ENCODE measurements around the gene SETD1A.
A peak's percentile ranks its signal among the peaks of the same experiment; 100 is the strongest.

The SETD1A gene

DNA sequence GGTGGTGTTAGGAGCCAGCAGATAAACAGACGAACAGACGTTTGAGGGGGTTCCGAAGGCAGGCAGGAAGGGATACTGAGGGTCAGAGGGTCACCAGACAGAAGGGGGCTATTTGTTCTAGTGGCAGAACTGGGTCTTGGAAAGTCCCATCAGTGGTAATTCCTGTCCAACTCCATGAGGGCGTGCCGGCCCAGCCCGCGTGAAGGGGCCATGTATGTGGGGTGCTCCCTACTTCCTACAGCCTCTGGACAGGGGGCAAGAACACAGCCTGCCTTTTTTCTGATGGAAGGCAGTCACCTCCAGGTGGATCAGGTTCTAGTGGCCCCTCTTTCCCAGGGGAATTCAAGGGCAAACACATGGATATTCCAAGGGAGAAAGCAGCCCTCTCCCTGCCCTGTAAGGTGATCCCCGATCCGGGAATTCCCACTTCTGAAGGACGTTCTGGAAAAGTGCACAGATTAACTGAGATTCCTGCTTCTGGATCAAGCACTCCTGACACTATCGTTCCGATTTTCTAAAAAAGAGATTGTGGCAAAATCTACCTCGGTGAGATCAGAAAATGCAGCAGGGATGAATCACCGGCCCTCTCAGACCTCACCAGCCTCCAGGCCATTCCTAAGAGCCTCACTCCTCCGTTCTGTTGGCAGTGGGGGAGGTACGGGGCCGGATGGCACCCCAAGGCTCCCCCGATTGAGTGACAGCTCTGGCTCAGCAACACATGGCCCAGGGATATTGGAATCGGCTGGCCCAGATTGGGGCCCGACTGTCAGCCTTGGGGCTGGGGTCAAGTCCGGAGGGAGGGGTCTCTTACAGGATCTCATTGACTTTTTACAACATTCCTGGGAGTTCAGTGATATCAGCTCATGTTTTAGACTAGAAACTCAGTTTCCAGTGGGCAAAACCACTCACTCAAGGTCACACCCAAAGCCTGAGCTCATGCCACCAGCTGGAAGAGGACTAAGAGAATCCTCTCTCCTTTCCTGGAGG, 40.5 kb downstream of the SETD1A start:
- Histone ChIP-seq H3K36me3 (ENCODE audit: insufficient read depth, insufficient read length, low read length) (no peaks in the 10 kb centered on the region), H3K27me3 (ENCODE audit: insufficient read depth, insufficient read length) (no peaks in the 10 kb centered on the region), H3K4me1 (ENCODE audit: insufficient read depth, insufficient read length) (peaks cover 13% of the 10 kb centered on the region), H3K9ac (ENCODE audit: insufficient read length, low read depth) (peak overlapping the region; percentile 75), H3K4me3 (ENCODE audit: insufficient read length, low read depth) (peak overlapping the region; percentile 24), H3K9me3 (ENCODE audit: insufficient read depth, low read length) (no peaks in the 10 kb centered on the region)
- no peak for TF ChIP-seq SUZ12 (IDR thresholded peaks at IDR 0.05; ENCODE audit: extremely low read depth, insufficient read depth, insufficient read length)
- no peak for TF ChIP-seq YY1 (IDR thresholded peaks at IDR 0.05; ENCODE audit: insufficient read depth, insufficient read length)
- TF ChIP-seq ZNF274 (IDR thresholded peaks at IDR 0.05; ENCODE audit: low read depth, low read length), result no peak
- no peak for DNase-seq (ENCODE audit: low read depth, low spot score)

DNA sequence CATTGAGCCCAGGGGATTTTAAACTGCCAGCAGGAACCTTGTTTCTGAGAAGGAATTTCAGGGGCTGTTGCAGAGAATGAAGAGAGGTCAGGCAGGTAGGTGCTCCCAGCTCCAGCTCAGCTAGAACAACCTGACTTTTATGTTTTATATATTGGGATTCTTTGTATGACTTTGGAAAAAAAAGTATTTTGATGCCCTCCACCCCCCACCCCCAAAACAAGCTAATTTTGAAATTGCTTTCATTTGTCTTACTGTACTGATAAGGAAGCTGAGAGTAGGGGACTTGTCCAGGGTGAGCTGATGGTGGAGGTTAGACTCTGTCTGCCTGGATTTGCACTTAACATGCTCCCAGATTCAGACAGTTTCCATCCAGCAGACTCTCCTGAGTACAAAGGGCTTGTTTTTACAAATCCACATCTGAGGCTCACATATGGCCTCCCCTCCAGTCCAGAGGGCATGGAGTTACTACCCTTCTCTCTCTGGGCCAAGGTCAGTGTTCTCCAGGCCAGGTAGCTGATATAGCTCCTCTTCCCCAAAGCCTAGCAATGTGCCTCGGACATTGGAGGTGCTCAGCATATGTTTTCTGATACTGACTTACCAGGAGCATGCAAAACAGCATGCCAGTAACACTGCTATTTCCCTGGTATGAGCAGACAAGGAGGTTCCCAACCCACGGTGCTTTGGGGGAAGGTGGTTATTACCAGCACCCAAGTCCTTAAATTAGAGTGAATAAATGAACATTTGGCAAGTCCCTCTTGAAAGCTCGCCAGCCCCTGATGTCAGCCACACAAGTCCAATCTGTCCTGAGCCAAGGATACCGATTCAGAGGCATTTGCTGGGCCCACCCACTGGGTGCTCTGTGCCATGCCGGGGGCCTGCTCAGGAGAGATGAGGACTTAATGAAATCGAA, 41.6 kb downstream of the SETD1A start:
- Histone ChIP-seq H3K9ac (ENCODE audit: insufficient read length, low read depth) (no peak overlapping the region), H3K27me3 (ENCODE audit: insufficient read depth, insufficient read length) (no peaks in the 10 kb centered on the region), H3K9me3 (ENCODE audit: insufficient read depth, low read length) (no peaks in the 10 kb centered on the region), H3K4me1 (ENCODE audit: insufficient read depth, insufficient read length) (peaks cover 15% of the 10 kb centered on the region), H3K36me3 (ENCODE audit: insufficient read depth, insufficient read length, low read length) (no peaks in the 10 kb centered on the region), H3K4me3 (ENCODE audit: insufficient read length, low read depth) (no peak overlapping the region)
- no peak for DNase-seq (ENCODE audit: low read depth, low spot score)
- TF ChIP-seq ZNF274 (IDR thresholded peaks at IDR 0.05; ENCODE audit: low read depth, low read length) (no peak), SUZ12 (IDR thresholded peaks at IDR 0.05; ENCODE audit: extremely low read depth, insufficient read depth, insufficient read length) (no peak), YY1 (IDR thresholded peaks at IDR 0.05; ENCODE audit: insufficient read depth, insufficient read length) (no peak)

DNA sequence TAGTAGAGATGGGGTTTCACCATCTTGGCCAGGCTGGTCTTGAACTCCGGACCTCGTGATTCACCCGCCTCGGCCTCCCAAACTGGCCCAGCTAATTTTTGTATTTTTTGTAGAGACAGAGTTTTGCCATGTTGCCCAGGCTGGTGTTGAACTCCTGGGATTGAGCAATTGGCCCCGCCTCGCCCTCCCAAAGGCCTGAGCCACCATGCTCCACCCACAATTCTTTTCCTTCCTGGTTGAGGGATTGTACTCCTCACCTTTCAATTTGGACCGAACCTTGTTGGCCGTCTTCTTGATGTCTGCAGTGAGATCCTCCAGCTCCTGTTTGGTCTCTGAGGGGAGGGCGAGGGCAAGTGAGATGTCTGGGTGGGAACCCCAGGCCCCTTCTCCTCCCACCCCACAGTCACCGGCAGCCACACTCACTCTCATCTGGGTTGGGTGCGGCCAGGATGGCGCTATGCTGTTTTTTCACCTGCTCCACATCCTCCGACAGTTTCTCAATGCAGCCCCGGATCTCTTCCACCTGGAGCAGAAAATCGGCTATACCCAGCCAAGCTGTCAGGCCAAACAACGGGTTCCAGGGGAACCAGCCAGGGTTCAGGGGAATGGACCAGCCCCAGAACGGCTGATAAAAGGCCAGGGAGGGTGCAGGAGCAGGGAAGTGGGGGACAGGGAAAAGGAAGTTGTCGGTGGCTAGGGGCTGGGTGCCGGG, 43.3 kb downstream of the SETD1A start:
- no peaks in the 10 kb centered on the region for H3K27me3 ChIP-seq (ENCODE audit: insufficient read depth, insufficient read length)
- H3K9me3 ChIP-seq (ENCODE audit: insufficient read depth, low read length), result no peaks in the 10 kb centered on the region
- no peak overlapping the region for H3K4me3 ChIP-seq (ENCODE audit: insufficient read length, low read depth)
- H3K4me1 ChIP-seq (ENCODE audit: insufficient read depth, insufficient read length), result peaks cover 15% of the 10 kb centered on the region
- no peak overlapping the region for H3K9ac ChIP-seq (ENCODE audit: insufficient read length, low read depth)
- DNase-seq (ENCODE audit: low read depth, low spot score), result no peak
- TF ChIP-seq SUZ12 (IDR thresholded peaks at IDR 0.05; ENCODE audit: extremely low read depth, insufficient read depth, insufficient read length) (no peak), YY1 (IDR thresholded peaks at IDR 0.05; ENCODE audit: insufficient read depth, insufficient read length) (no peak)
- H3K36me3 ChIP-seq (ENCODE audit: insufficient read depth, insufficient read length, low read length), result no peaks in the 10 kb centered on the region

DNA sequence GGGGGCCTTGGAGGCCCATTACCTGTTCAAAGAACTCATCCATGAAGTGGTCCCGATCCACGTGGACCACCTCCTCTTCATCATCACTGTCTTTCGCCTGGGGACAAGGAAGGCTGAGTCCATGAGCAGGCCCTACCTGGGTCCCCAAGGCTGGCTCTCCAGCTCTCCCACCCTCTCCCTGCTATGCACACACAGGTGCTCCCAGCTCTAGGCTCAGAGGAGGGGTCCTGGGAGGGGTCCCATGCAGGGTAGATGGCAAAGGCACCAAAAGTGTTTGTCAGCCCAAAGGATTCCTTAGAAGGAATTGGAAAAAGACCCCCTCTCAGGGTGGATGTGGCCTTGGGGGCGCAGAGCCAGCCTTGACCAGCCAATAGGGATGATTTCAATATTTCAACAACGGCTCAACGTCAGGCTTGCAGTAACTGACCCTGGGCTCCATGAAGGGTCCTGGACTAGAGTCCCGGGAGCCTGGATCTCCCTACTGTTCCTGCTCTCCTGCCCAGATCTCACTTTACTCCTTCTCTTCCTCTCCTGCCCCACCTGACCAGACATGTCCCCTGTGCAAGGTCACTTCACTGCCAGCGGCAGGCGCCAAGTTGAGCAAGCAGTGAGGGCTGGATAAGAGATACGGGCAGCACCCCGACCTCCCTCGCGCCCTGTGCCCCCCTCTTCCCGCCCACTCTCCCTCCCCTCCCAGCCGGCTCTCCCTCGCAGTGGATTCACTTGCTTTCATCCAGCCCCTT, 44.1 kb downstream of the SETD1A start:
- no peaks in the 10 kb centered on the region for H3K9me3 ChIP-seq (ENCODE audit: insufficient read depth, low read length)
- DNase-seq (ENCODE audit: low read depth, low spot score), result no peak
- H3K36me3 ChIP-seq (ENCODE audit: insufficient read depth, insufficient read length, low read length), result no peaks in the 10 kb centered on the region
- peaks cover 15% of the 10 kb centered on the region for H3K4me1 ChIP-seq (ENCODE audit: insufficient read depth, insufficient read length)
- no peak for TF ChIP-seq YY1 (IDR thresholded peaks at IDR 0.05; ENCODE audit: insufficient read depth, insufficient read length)
- no peak for TF ChIP-seq ZNF274 (IDR thresholded peaks at IDR 0.05; ENCODE audit: low read depth, low read length)
- TF ChIP-seq SUZ12 (IDR thresholded peaks at IDR 0.05; ENCODE audit: extremely low read depth, insufficient read depth, insufficient read length), result no peak
- H3K9ac ChIP-seq (ENCODE audit: insufficient read length, low read depth), result no peak overlapping the region
- H3K27me3 ChIP-seq (ENCODE audit: insufficient read depth, insufficient read length), result no peaks in the 10 kb centered on the region
- H3K4me3 ChIP-seq (ENCODE audit: insufficient read length, low read depth), result no peak overlapping the region

DNA sequence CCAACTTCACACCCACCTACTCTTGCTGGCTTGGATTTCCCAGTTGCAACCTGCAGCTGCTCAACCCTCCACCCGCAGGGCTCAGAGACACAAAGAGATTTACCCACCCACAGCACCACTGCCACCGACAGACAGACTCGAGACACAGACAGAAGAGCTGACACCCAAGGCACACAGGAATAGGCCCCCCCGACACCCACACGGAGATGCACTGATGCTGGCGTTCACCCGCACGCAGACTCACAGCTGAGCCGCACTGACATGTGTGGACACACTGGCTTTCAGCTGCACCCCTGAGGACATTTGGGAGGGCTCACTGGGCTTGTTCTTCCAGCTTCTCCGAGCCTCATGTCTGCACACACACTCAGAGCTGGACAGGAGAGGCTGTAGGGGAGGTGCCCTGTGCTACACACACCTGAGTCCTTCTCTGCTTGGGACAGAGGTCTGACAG, 44.7 kb downstream of the SETD1A start:
- DNase-seq (ENCODE audit: low read depth, low spot score), result no peak
- Histone ChIP-seq H3K27me3 (ENCODE audit: insufficient read depth, insufficient read length) (no peaks in the 10 kb centered on the region), H3K4me1 (ENCODE audit: insufficient read depth, insufficient read length) (peaks cover 18% of the 10 kb centered on the region), H3K9me3 (ENCODE audit: insufficient read depth, low read length) (no peaks in the 10 kb centered on the region), H3K9ac (ENCODE audit: insufficient read length, low read depth) (no peak overlapping the region), H3K36me3 (ENCODE audit: insufficient read depth, insufficient read length, low read length) (no peaks in the 10 kb centered on the region), H3K4me3 (ENCODE audit: insufficient read length, low read depth) (no peak overlapping the region)
- no peak for TF ChIP-seq SUZ12 (IDR thresholded peaks at IDR 0.05; ENCODE audit: extremely low read depth, insufficient read depth, insufficient read length)
- no peak for TF ChIP-seq YY1 (IDR thresholded peaks at IDR 0.05; ENCODE audit: insufficient read depth, insufficient read length)
- TF ChIP-seq ZNF274 (IDR thresholded peaks at IDR 0.05; ENCODE audit: low read depth, low read length), result no peak

DNA sequence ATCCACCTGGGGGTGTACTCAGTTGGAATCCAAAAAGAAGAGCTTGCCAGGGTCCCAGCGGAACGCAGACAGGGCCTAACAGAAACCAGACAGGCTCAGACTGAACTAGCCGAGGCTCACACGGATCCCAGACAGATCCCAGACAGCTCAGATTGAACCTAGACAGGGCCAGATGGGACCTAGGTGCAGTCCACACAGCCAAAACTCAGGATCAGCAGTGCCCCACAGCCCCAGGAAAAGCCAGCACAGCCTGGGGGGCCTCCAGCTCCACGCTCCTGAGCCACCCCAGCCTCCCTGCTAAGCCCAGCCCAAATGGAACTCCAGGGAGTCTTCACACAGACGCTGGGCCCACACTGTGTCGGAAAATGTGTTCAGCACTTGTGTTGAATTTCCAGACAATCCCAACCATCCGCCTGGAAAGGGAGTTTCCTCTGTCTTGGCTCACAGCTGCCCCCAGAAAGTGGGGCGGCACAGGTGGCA, 45.3 kb downstream of the SETD1A start:
- DNase-seq (ENCODE audit: low read depth, low spot score), result no peak
- TF ChIP-seq SUZ12 (IDR thresholded peaks at IDR 0.05; ENCODE audit: extremely low read depth, insufficient read depth, insufficient read length) (no peak), ZNF274 (IDR thresholded peaks at IDR 0.05; ENCODE audit: low read depth, low read length) (no peak), YY1 (IDR thresholded peaks at IDR 0.05; ENCODE audit: insufficient read depth, insufficient read length) (no peak)
- H3K36me3 ChIP-seq (ENCODE audit: insufficient read depth, insufficient read length, low read length), result no peaks in the 10 kb centered on the region
- peaks cover 22% of the 10 kb centered on the region for H3K4me1 ChIP-seq (ENCODE audit: insufficient read depth, insufficient read length)
- H3K9me3 ChIP-seq (ENCODE audit: insufficient read depth, low read length), result no peaks in the 10 kb centered on the region
- H3K27me3 ChIP-seq (ENCODE audit: insufficient read depth, insufficient read length), result no peaks in the 10 kb centered on the region
- no peak overlapping the region for H3K4me3 ChIP-seq (ENCODE audit: insufficient read length, low read depth)
- no peak overlapping the region for H3K9ac ChIP-seq (ENCODE audit: insufficient read length, low read depth)
